HG02840 (cell line): ENCODE data around the gene THOC2.
A peak's percentile ranks its signal among the peaks of the same experiment; 100 is the strongest.
"Not testable (repeated sequence)": the region's sequence is repeated elsewhere in the genome, so short reads cannot be mapped to it uniquely, and the experiment has no call there.

Source experiments
- ATAC-seq: cut with Tn5 transposase; IDR thresholded peaks from one replicate; pipeline ENCODE4 v1.9.1; 2021; ENCODE audit warnings: mild to moderate bottlenecking, moderate library complexity, moderate number of reproducible peaks; ENCODE audit not compliant: unreplicated experiment, low FRiP score

The THOC2 gene

GRCh38 chrX:123732670-123733363, at the start of gene THOC2:
Gene THOC2 (minus strand): TSS chrX:123733052. CDS start chrX:123733022, 30 bp downstream.
- ATAC-seq = peak; percentile 74

- ATAC-seq = not testable (repeated sequence)
Measured at GRCh38 chrX:123781786-123782185, 48.9 kb upstream of the THOC2 start.

GRCh38 chrX:123779908-123780396, 47.1 kb upstream of the THOC2 start:
- no peak for ATAC-seq

GRCh38 chrX:123773258-123773988, 40.6 kb upstream of the THOC2 start:
- no peak for ATAC-seq

- ATAC-seq = peak; percentile 66
Measured at GRCh38 chrX:123771449-123772064, 38.7 kb upstream of the THOC2 start.

- ATAC-seq = peak; percentile 87
Measured at GRCh38 chrX:123764967-123765871, 32.4 kb upstream of the THOC2 start.

GRCh38 chrX:123759849-123760248, 27.0 kb upstream of the THOC2 start:
- ATAC-seq = not testable (repeated sequence)

- ATAC-seq = not testable (repeated sequence)
Measured at GRCh38 chrX:123757794-123758193, 24.9 kb upstream of the THOC2 start.

GRCh38 chrX:123756320-123756719, 23.5 kb upstream of the THOC2 start:
- no peak for ATAC-seq

GRCh38 chrX:123755107-123755506, 22.3 kb upstream of the THOC2 start:
- ATAC-seq = no peak

GRCh38 chrX:123753656-123754350, 21.0 kb upstream of the THOC2 start:
- no peak for ATAC-seq

GRCh38 chrX:123749643-123750042, 16.8 kb upstream of the THOC2 start:
- no peak for ATAC-seq

- no peak for ATAC-seq
Measured at GRCh38 chrX:123745511-123745910, 12.7 kb upstream of the THOC2 start.

- no peak for ATAC-seq
Measured at GRCh38 chrX:123743312-123743711, 10.5 kb upstream of the THOC2 start.

- no peak for ATAC-seq
Measured at GRCh38 chrX:123742440-123742839, 9.6 kb upstream of the THOC2 start.

GRCh38 chrX:123740536-123740935, 7.7 kb upstream of the THOC2 start:
- ATAC-seq = no peak

- ATAC-seq = no peak
Measured at GRCh38 chrX:123740006-123740405, 7.2 kb upstream of the THOC2 start.

GRCh38 chrX:123739474-123739873, 6.6 kb upstream of the THOC2 start:
- no peak for ATAC-seq

GRCh38 chrX:123738378-123738940, 5.6 kb upstream of the THOC2 start:
- ATAC-seq = no peak
